D721Med (cell line): ENCODE data around the gene CCDC15.
"Not testable (repeated sequence)": the region's sequence is repeated elsewhere in the genome, so short reads cannot be mapped to it uniquely, and the experiment has no call there.

Experiments used
- DNase-seq: peaks from one replicate; pipeline ENCODE4 v3.0.0; 2011; ENCODE audit warnings: low spot score; ENCODE audit not compliant: insufficient read length
- FAIRE-seq: peaks from 2 replicates; lab custom pipeline; 2011; peaks lifted over from hg19 to GRCh38; lab: Jason Lieb, UNC
- CTCF ChIP-seq: IDR thresholded peaks from 2 replicates; pipeline ENCODE4 v1.5.1; 2012; ENCODE audit warnings: mild to moderate bottlenecking, control low read depth; ENCODE audit not compliant: insufficient read depth; ENCODE audit errors: missing control alignments

CCDC15 gene

GRCh38 chr11:125088123-125088522 is 134.1 kb downstream of the CCDC15 start:
- DNase-seq (no peak), FAIRE-seq (no peak)
- no peak for TF ChIP-seq CTCF

GRCh38 chr11:125088576-125089455 is 134.8 kb downstream of the CCDC15 start:
- TF ChIP-seq CTCF, result no peak
- FAIRE-seq, result no peak
- DNase-seq, result no peak

GRCh38 chr11:125089481-125089880 is 135.5 kb downstream of the CCDC15 start:
- DNase-seq, FAIRE-seq: not testable (repeated sequence)

GRCh38 chr11:125090151-125090550 is 136.1 kb downstream of the CCDC15 start:
- not testable (repeated sequence) for FAIRE-seq, DNase-seq

GRCh38 chr11:125090816-125091215 is 136.8 kb downstream of the CCDC15 start:
- no peak for DNase-seq
- FAIRE-seq, result no peak
- no peak for TF ChIP-seq CTCF
